H1 (cell line): Measurements from ENCODE around the gene CTNS. TPM values are rescaled to one million over a fixed set of nuclear protein-coding genes. Genes with fewer than 3 reads are reported as not detected.

Experiments
- CTCF ChIA-PET: fragments of 300-600 bp; sonication (Branson Sonifier 250); formaldehyde crosslinking; loops from one replicate; lab custom pipeline; 2021; ENCODE audit not compliant: partially characterized antibody; lab: Charles Lee
- POLR2A ChIA-PET: fragments of 300-600 bp; sonication (Branson Sonifier 250); formaldehyde crosslinking; loops from one replicate; lab custom pipeline; 2021; ENCODE audit warnings: inconsistent platforms; ENCODE audit not compliant: partially characterized antibody; lab: Charles Lee
- DNase-seq, 2 experiments: peaks; one replicate each; pipeline versions ENCODE4 v3.0.0 to v3.0.0-alpha.2; 2010 to 2022; ENCODE audit warnings: low spot score in 2 of 2, low read depth in 1 of 2, mixed read lengths in 1 of 2
- FAIRE-seq: peaks from 2 replicates; lab custom pipeline; 2011; peaks lifted over from hg19 to GRCh38; lab: Jason Lieb, UNC
- H2AFZ ChIP-seq: 2 replicates; pipeline ENCODE4 v1.8.1; 2012; ENCODE audit warnings: low read length, inconsistent platforms
- H2AK5ac ChIP-seq: 2 replicates; pipeline ENCODE4 v1.6.1; 2013; ENCODE audit warnings: low read depth, low read length
- H2BK120ac ChIP-seq: replicated peaks from 2 replicates; pipeline ENCODE3; 2013; ENCODE audit warnings: low read depth, low read length, inconsistent platforms
- H2BK12ac ChIP-seq: 2 replicates; pipeline ENCODE4 v1.6.1; 2013; ENCODE audit warnings: low read depth, low read length
- H2BK15ac ChIP-seq: 2 replicates; pipeline ENCODE4 v1.6.1; 2013; ENCODE audit warnings: low read length
- H2BK20ac ChIP-seq: 2 replicates; pipeline ENCODE4 v1.6.1; 2013; ENCODE audit warnings: low read length
- H2BK5ac ChIP-seq: 2 replicates; pipeline ENCODE4 v1.6.1; 2013; ENCODE audit warnings: low read depth, low read length
- H3K14ac ChIP-seq: 2 replicates; pipeline ENCODE4 v1.6.1; 2013; ENCODE audit warnings: inconsistent platforms; ENCODE audit not compliant: insufficient read length
- H3K18ac ChIP-seq: 2 replicates; pipeline ENCODE4 v1.6.1; 2013; ENCODE audit warnings: low read length; ENCODE audit errors: extremely low read depth
- H3K23ac ChIP-seq: 2 replicates; pipeline ENCODE4 v1.6.1; 2013; ENCODE audit warnings: inconsistent platforms; ENCODE audit not compliant: insufficient read length
- H3K23me2 ChIP-seq: 2 replicates; pipeline ENCODE4 v1.6.1; 2013; ENCODE audit warnings: low read depth, low read length
- H3K27ac ChIP-seq: 2 replicates; pipeline ENCODE4 v1.6.1; 2011; ENCODE audit warnings: low read depth, low read length, inconsistent platforms
- H3K27me3 ChIP-seq, 4 experiments: replicated peaks in 1 of 4; 1 replicate in 1 of 4; 2 replicates in 3 of 4; pipeline versions ENCODE4 v1.6.1 to v1.8.1; 2011 to 2013; ENCODE audit warnings: low read length in 3 of 4, mild to moderate bottlenecking in 3 of 4, inconsistent platforms in 2 of 4, mixed read lengths in 2 of 4, moderate library complexity in 1 of 4; ENCODE audit not compliant: control insufficient read depth in 3 of 4, insufficient read depth in 3 of 4; ENCODE audit errors: extremely low read depth in 1 of 4
- H3K36me3 ChIP-seq, 4 experiments: 2 replicates each; pipeline versions ENCODE4 v1.6.1 to v1.8.1; 2011 to 2013; ENCODE audit warnings: mild to moderate bottlenecking in 4 of 4, low read length in 3 of 4, moderate library complexity in 2 of 4, control low read depth in 1 of 4, inconsistent platforms in 1 of 4; ENCODE audit not compliant: insufficient read depth in 4 of 4, control insufficient read depth in 2 of 4
- H3K4ac ChIP-seq: replicated peaks from 2 replicates; pipeline ENCODE3; 2013; ENCODE audit warnings: low read length, low read depth, mixed read lengths, inconsistent platforms; ENCODE audit not compliant: insufficient read length
- H3K4me1 ChIP-seq, 4 experiments: replicated peaks in 1 of 4; 1 replicate in 1 of 4; 2 replicates in 3 of 4; pipeline versions ENCODE4 v1.6.1 to v1.8.1; 2011 to 2013; ENCODE audit warnings: low read length in 3 of 4, inconsistent platforms in 2 of 4, mixed read lengths in 1 of 4; ENCODE audit not compliant: insufficient read depth in 4 of 4, control insufficient read depth in 3 of 4
- H3K4me2 ChIP-seq, 2 experiments: 2 replicates each; pipeline versions ENCODE4 v1.6.1 to v1.8.1; 2011 to 2013; ENCODE audit warnings: low read depth in 2 of 2, low read length in 2 of 2, control low read depth in 1 of 2, inconsistent platforms in 1 of 2, mild to moderate bottlenecking in 1 of 2; ENCODE audit not compliant: insufficient read depth in 1 of 2
- H3K4me3 ChIP-seq, 4 experiments: fragments of 200-600, 300-600 bp in 1 of 4; sonication (generic), shearing (Covaris generic), sonication (Bioruptor Twin) in 1 of 4; 2 replicates each; pipeline versions ENCODE4 v1.5.1 to v1.8.1; 2011 to 2016; ENCODE audit warnings: low read length in 4 of 4, low read depth in 3 of 4, control low read depth in 2 of 4, inconsistent platforms in 2 of 4, mild to moderate bottlenecking in 2 of 4, mixed read lengths in 1 of 4, moderate library complexity in 1 of 4; ENCODE audit not compliant: insufficient read depth in 2 of 4; ENCODE audit errors: extremely low read depth in 1 of 4
- H3K56ac ChIP-seq: replicated peaks from 2 replicates; pipeline ENCODE3; 2013; ENCODE audit warnings: low read depth, mild to moderate bottlenecking, mixed read lengths, low read length, inconsistent platforms; ENCODE audit not compliant: insufficient read length
- H3K79me1 ChIP-seq: 2 replicates; pipeline ENCODE4 v1.6.1; 2013; ENCODE audit warnings: low read depth, low read length, control low read depth
- H3K79me2 ChIP-seq, 2 experiments: 2 replicates each; pipeline versions ENCODE4 v1.6.1 to v1.8.1; 2012 to 2013; ENCODE audit warnings: low read length in 2 of 2, mild to moderate bottlenecking in 2 of 2, inconsistent platforms in 1 of 2; ENCODE audit not compliant: insufficient read depth in 2 of 2, control insufficient read depth in 1 of 2
- H3K9ac ChIP-seq, 4 experiments: replicated peaks in 1 of 4; 1 replicate in 1 of 4; 2 replicates in 3 of 4; pipeline versions ENCODE4 v1.6.1 to v1.8.1; 2011 to 2013; ENCODE audit warnings: low read depth in 3 of 4, low read length in 3 of 4, control low read depth in 2 of 4, mild to moderate bottlenecking in 2 of 4, moderate library complexity in 2 of 4, inconsistent platforms in 1 of 4; ENCODE audit errors: extremely low read depth in 1 of 4
- H3K9me3 ChIP-seq, 2 experiments: 2 replicates each; pipeline versions ENCODE4 v1.6.1 to v1.8.1; 2012 to 2013; ENCODE audit warnings: mild to moderate bottlenecking in 2 of 2, moderate library complexity in 2 of 2, control low read depth in 1 of 2, inconsistent platforms in 1 of 2, low read depth in 1 of 2, low read length in 1 of 2, mixed read lengths in 1 of 2; ENCODE audit not compliant: insufficient read depth in 2 of 2
- H4K20me1 ChIP-seq, 2 experiments: replicated peaks in 1 of 2; 2 replicates each; pipeline versions ENCODE3 to v1.8.1; 2011 to 2013; ENCODE audit warnings: inconsistent platforms in 2 of 2, low read length in 2 of 2, mild to moderate bottlenecking in 1 of 2; ENCODE audit not compliant: insufficient read depth in 2 of 2, control insufficient read depth in 1 of 2
- H4K5ac ChIP-seq: 2 replicates; pipeline ENCODE4 v1.6.1; 2013; ENCODE audit warnings: low read length, low read depth, mixed read lengths, inconsistent platforms; ENCODE audit not compliant: insufficient read length
- H4K8ac ChIP-seq: 2 replicates; pipeline ENCODE4 v1.8.0; 2013; ENCODE audit warnings: mild to moderate bottlenecking, moderate library complexity, low read length, inconsistent platforms; ENCODE audit not compliant: insufficient read depth; ENCODE audit errors: extremely low read depth
- H4K91ac ChIP-seq: replicated peaks from 2 replicates; pipeline ENCODE3; 2013; ENCODE audit warnings: low read length, mixed read lengths, inconsistent platforms; ENCODE audit not compliant: insufficient read length
- BRCA1 ChIP-seq: IDR thresholded peaks from 2 replicates; pipeline ENCODE4 v1.6.1; 2012; ENCODE audit warnings: low read depth, low read length, improper control_type of control experiment
- CTBP2 ChIP-seq: IDR thresholded peaks from 2 replicates; pipeline ENCODE4 v1.7.0; 2011; ENCODE audit warnings: borderline replicate concordance, mild to moderate bottlenecking, moderate library complexity, mixed read lengths, low read length; ENCODE audit not compliant: insufficient read depth, insufficient read length
- GTF2F1 ChIP-seq: IDR thresholded peaks from 2 replicates; pipeline ENCODE4 v1.6.1; 2012; ENCODE audit warnings: low read depth, low read length, improper control_type of control experiment, borderline replicate concordance
- RNF2 ChIP-seq: fragments of 200-900, 300-1000 bp; sonication (generic); IDR thresholded peaks from 2 replicates; pipeline ENCODE4 v1.7.1; 2016; ENCODE audit warnings: borderline replicate concordance, low read depth, mild to moderate bottlenecking, antibody characterized with exemption, low read length; ENCODE audit not compliant: poor library complexity, severe bottlenecking; ENCODE audit errors: missing control alignments
- YY1 ChIP-seq: IDR thresholded peaks from 2 replicates; pipeline ENCODE4 v1.6.1; 2011; ENCODE audit warnings: low read depth, mild to moderate bottlenecking, low read length
- WGBS, 2 experiments: shearing (Covaris generic) in 1 of 2; methylation state at CpG; one replicate each; pipeline versions ENCODE4 v1.1.6 to v1.1.7; 2013 to 2015; ENCODE audit warnings: low lambda C conversion rate in 2 of 2, mixed read lengths in 2 of 2, inconsistent platforms in 1 of 2, low coverage in 1 of 2, missing lambda C conversion rate in 1 of 2; ENCODE audit not compliant: insufficient replicate concordance in 2 of 2, insufficient coverage in 1 of 2, insufficient read length in 1 of 2; ENCODE audit errors: extremely low coverage in 1 of 2, missing lambda C conversion rate in 1 of 2; 5-methylcytosine and 5-hydroxymethylcytosine counted together
- polyA plus RNA-seq, 7 experiments: library from polyadenylated mRNA; depleted of rRNA in 3 of 7; stranded (reverse) in 5 of 7; unstranded in 2 of 7; fragments of >200 nt in 5 of 7; fragments of 200-250 nt in 2 of 7; gene quantifications; 1 replicate in 5 of 7; 2 replicates in 1 of 7; 4 replicates in 1 of 7; pipeline versions ENCODE4 v1.2.1 to v1.2.3, GENCODE V29; 2011 to 2013; ENCODE audit warnings: missing spikeins in 2 of 7, mixed read lengths in 2 of 7
- total RNA-seq: library from RNA; stranded (reverse); fragmentation: NEBNext Ultra II Directional; extraction: Animal tissue kit (Norgen Biotek cat#: 25700); gene quantifications from 2 replicates; pipeline ENCODE4 v1.2.1, GENCODE V29; 2021

Gene CTNS
- total and polyA plus RNA-seq, 2 of the 8 experiments (the other 6 are each of a cell fraction or from before 2014, with no cell fraction given): 11.6 to 12.9 TPM

DNA sequence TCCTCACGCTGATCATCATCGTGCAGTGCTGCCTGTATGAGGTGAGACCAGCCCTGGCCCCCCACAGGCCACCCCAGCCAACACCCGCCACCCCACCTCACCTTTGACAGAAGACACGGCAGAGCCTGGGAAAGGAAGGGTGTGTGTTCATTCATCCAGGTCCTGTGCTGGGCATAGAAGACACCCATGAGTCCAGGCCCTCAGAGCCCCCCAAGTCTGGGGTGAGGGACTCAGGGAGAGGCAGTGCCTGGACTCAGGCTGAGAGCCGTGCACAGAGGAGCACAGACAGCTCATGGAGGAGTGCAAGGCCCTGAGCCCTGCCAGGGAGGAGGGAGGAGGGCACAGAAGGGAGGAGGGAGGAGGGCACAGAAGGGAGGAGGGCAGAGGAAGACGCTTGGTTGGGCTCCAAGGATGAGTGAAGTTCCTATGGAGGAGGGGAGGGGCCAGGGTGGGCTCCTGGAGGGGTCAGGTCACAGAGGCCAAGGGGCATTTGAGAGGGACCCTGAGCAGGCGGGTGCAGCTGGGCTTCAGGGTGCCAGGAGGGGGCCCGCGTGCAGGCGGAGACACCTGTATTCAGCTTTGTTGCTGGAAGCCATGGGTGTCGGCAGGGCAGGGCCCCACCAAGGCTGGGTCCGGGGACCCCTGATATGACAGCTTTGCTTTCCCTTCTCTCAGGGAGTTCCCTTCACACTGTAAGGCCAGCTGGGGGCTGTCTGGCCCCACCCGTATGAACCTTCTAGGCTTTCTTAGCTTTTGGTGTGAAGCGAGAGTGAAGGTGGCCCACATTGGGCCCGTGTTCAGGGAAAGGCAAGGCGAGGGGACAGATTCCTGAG is 20.4 kb downstream of the CTNS start:
- Histone ChIP-seq H4K20me1 (peaks cover 2 to 4% of the 10 kb centered on the region in 2 experiments), H3K27me3 (no peaks in the 10 kb centered on the region; a peak in 1 of 7 replicates), H3K36me3 (peaks cover 0 to 6% (median 2%) of the 10 kb centered on the region in 4 experiments; a peak in 4 of 8 replicates), H3K4me1 (peaks cover 0 to 3% (median 1%) of the 10 kb centered on the region in 4 experiments; a peak in 3 of 7 replicates), H3K9me3 (no peaks in the 10 kb centered on the region), H4K8ac (no peak overlapping the region; the same call in 1 of the 2 replicates), H3K18ac (no peak overlapping the region), H2BK120ac (no peak overlapping the region), H3K4me2 (no peak overlapping the region), H4K91ac (no peak overlapping the region), H3K9ac (no peak overlapping the region), H3K14ac (no peak overlapping the region), H3K79me1 (no peaks in the 10 kb centered on the region; the same call in 1 of the 2 replicates), H3K23ac (no peak overlapping the region), H3K4ac (no peak overlapping the region), H3K4me3 (no peak overlapping the region), H2BK15ac (no peak overlapping the region), H3K23me2 (no peaks in the 10 kb centered on the region; the same call in 1 of the 2 replicates), H2BK20ac (no peak overlapping the region), H2AFZ (no peak overlapping the region)
- DNase-seq (no peak), FAIRE-seq (no peak)
- ChIA-PET POLR2A (interaction anchor here (1.5 to 18.4 kb wide), 5 partner anchors 7 to 20 kb away, joined by 5 to 194 read pairs (median 10); partner anchors contain the start of genes CTNS, EMC6, SHPK and TAX1BP3), CTCF (interaction anchor here (1.5 to 4.2 kb wide), 3 partner anchors 9 to 26 kb away, joined by 5 to 20 read pairs (median 7); no protein-coding TSS in a partner anchor)
- no peak for TF ChIP-seq CTBP2
- no peak for TF ChIP-seq RNF2
- no peak for TF ChIP-seq YY1
- no peak for TF ChIP-seq GTF2F1
- no peak for TF ChIP-seq BRCA1
- TF ChIP-seq, all 59 proteins: peak for 0
- Histone ChIP-seq H2AK5ac (no peak overlapping the region), H3K79me2 (no peaks in the 10 kb centered on the region), H2BK5ac (no peak overlapping the region), H4K5ac (no peak overlapping the region), H3K56ac (no peak overlapping the region), H2BK12ac (no peak overlapping the region), H3K27ac (no peak overlapping the region)
- WGBS, 2 experiments: 93% methylated on average over 13 of the region's 16 CpGs; no CpG with 5 or more reads in 1 of the 2 experiments
